HepG2 (cell line): ENCODE results near the gene DDAH1. TPM values are rescaled to one million over a fixed set of nuclear protein-coding genes. Genes with fewer than 3 reads are reported as not detected.

Experiments used
- ATAC-seq: fragments of 200-7000 bp; cut with Tn5 transposase; 3 replicates; pipeline ENCODE4 v1.9.1; 2020; ENCODE audit warnings: mild to moderate bottlenecking, moderate library complexity
- BruUV-seq: library from RNA; stranded (reverse); fragments of 400-500 nt; replicated peaks from 2 replicates; lab custom pipeline; 2021; lab: Mats Ljungman, UMichigan
- CTCF ChIA-PET: fragments of 300-600 bp; formaldehyde crosslinking; extraction: SDS; loops from one replicate; lab custom pipeline; 2021; ENCODE audit warnings: low total read pairs, inconsistent platforms, low intra/inter-chr PET ratio; lab: Yijun Ruan, JAX
- POLR2A ChIA-PET: fragments of 350-600 bp; sonication (Branson Sonifier 250); formaldehyde crosslinking; loops from one replicate; lab custom pipeline; 2020; ENCODE audit warnings: antibody characterized with exemption, inconsistent platforms; lab: Yijun Ruan, JAX
- DNase-seq: peaks from one replicate; pipeline ENCODE4 v3.0.0-alpha.2; 2015; ENCODE audit warnings: low spot score
- FAIRE-seq: peaks from 3 replicates; lab custom pipeline; 2011; peaks lifted over from hg19 to GRCh38; lab: Jason Lieb, UNC
- H2AFZ ChIP-seq: one replicate; pipeline ENCODE4 v1.6.1; 2011; ENCODE audit warnings: low read length, inconsistent platforms
- H3K27ac ChIP-seq: fragments of 300-600 bp; 3 replicates; pipeline ENCODE4 v1.8.0; 2011; ENCODE audit warnings: mixed run types, mild to moderate bottlenecking, mixed read lengths, low read length, inconsistent platforms; ENCODE audit not compliant: insufficient read depth; ENCODE audit errors: extremely low read length
- H3K27me3 ChIP-seq, 2 experiments: fragments of 200-600 bp in 1 of 2; 2 replicates in 1 of 2; 3 replicates in 1 of 2; pipeline versions ENCODE4 v1.6.0 to v1.8.0; 2011; ENCODE audit warnings: low read length in 2 of 2, mild to moderate bottlenecking in 2 of 2, moderate library complexity in 2 of 2, inconsistent platforms in 1 of 2; ENCODE audit not compliant: insufficient read depth in 2 of 2, control insufficient read depth in 1 of 2
- H3K36me3 ChIP-seq, 2 experiments: fragments of 200-600 bp in 1 of 2; replicated peaks in 1 of 2; 2 replicates in 1 of 2; 3 replicates in 1 of 2; pipeline versions ENCODE4 v1.5.1 to v1.8.0; 2011; ENCODE audit warnings: low read length in 2 of 2, inconsistent platforms in 1 of 2; ENCODE audit not compliant: insufficient read depth in 2 of 2, control insufficient read depth in 1 of 2
- H3K4me1 ChIP-seq: 2 replicates; pipeline ENCODE4 v1.5.1; 2012; ENCODE audit warnings: low read length, inconsistent platforms; ENCODE audit not compliant: insufficient read depth
- H3K4me2 ChIP-seq: 2 replicates; pipeline ENCODE4 v1.6.0; 2011; ENCODE audit warnings: low read depth, low read length, inconsistent platforms
- H3K4me3 ChIP-seq, 3 experiments: fragments of 200-600 bp in 1 of 3; sonication (generic), shearing (Covaris generic) in 1 of 3; replicated peaks in 1 of 3; 2 replicates each; pipeline ENCODE4 v1.5.1; 2011 to 2016; ENCODE audit warnings: low read length in 3 of 3, inconsistent platforms in 2 of 3, low read depth in 2 of 3, mild to moderate bottlenecking in 2 of 3, control low read depth in 1 of 3, mixed read lengths in 1 of 3; ENCODE audit not compliant: insufficient read depth in 1 of 3
- H3K79me2 ChIP-seq: one replicate; pipeline ENCODE4 v1.6.1; 2011; ENCODE audit warnings: low read length, inconsistent platforms; ENCODE audit not compliant: insufficient read depth
- H3K9ac ChIP-seq: 2 replicates; pipeline ENCODE4 v1.6.0; 2011; ENCODE audit warnings: mild to moderate bottlenecking, low read depth, low read length, inconsistent platforms; ENCODE audit not compliant: insufficient read depth
- H3K9me3 ChIP-seq: 2 replicates; pipeline ENCODE4 v1.5.1; 2012; ENCODE audit warnings: mild to moderate bottlenecking, low read length
- H4K20me1 ChIP-seq: 2 replicates; pipeline ENCODE4 v1.6.0; 2011; ENCODE audit warnings: inconsistent platforms, mild to moderate bottlenecking, low read length, moderate library complexity; ENCODE audit not compliant: insufficient read depth
- CCDC6 ChIP-seq: sonication (generic); formaldehyde crosslinking; IDR thresholded peaks from 2 replicates; pipeline ENCODE4 v1.8.1; 2022; ENCODE audit warnings: mild to moderate bottlenecking, missing genetic modification reagents, moderate library complexity
- CHCHD3 ChIP-seq: sonication (generic); formaldehyde crosslinking; IDR thresholded peaks from 2 replicates; pipeline ENCODE4 v1.8.0; 2022; ENCODE audit warnings: mild to moderate bottlenecking, missing genetic modification reagents, moderate library complexity
- FIP1L1 ChIP-seq: fragments of 200-400 bp; formaldehyde crosslinking; IDR thresholded peaks from 2 replicates; pipeline ENCODE4 v1.6.1; 2018; ENCODE audit warnings: low read depth, mild to moderate bottlenecking, low read length, moderate library complexity, borderline replicate concordance; ENCODE audit not compliant: insufficient read depth
- FOXA1 ChIP-seq, 2 experiments: fragments of 450-650 bp in 1 of 2; sonication (generic) in 1 of 2; formaldehyde crosslinking in 1 of 2; IDR thresholded peaks; 2 replicates each; pipeline versions ENCODE4 v1.4.0 to v1.6.1; 2016 to 2020; ENCODE audit warnings: missing genetic modification reagents in 1 of 2
- FOXA3 ChIP-seq: IDR thresholded peaks from 2 replicates; pipeline ENCODE4 v1.6.1; 2016; ENCODE audit warnings: missing genetic modification reagents, missing compliant biosample characterization
- MED13 ChIP-seq: sonication (generic); formaldehyde crosslinking; IDR thresholded peaks from 2 replicates; pipeline ENCODE4 v1.5.0; 2020; ENCODE audit warnings: missing genetic modification reagents
- RARG ChIP-seq: sonication (generic); formaldehyde crosslinking; IDR thresholded peaks from 2 replicates; pipeline ENCODE4 v1.4.0; 2020; ENCODE audit warnings: low read depth, mild to moderate bottlenecking, missing genetic modification reagents
- SIN3A ChIP-seq: IDR thresholded peaks from 2 replicates; pipeline ENCODE4 v1.6.1; 2011; ENCODE audit warnings: low read depth, mild to moderate bottlenecking, control low read depth, low read length, borderline replicate concordance
- SRSF1 ChIP-seq: fragments of 200-400 bp; formaldehyde crosslinking; optimal IDR thresholded peaks from 2 replicates; pipeline ENCODE3; 2017; ENCODE audit warnings: mild to moderate bottlenecking, low read depth, low read length, moderate library complexity
- STAG1 ChIP-seq: sonication (generic); formaldehyde crosslinking; IDR thresholded peaks from 2 replicates; pipeline ENCODE4 v1.4.0; 2020; ENCODE audit warnings: missing genetic modification reagents
- TEAD2 ChIP-seq: sonication (generic); formaldehyde crosslinking; IDR thresholded peaks from 2 replicates; pipeline ENCODE4 v1.9.0; 2021; ENCODE audit warnings: missing genetic modification reagents
- ZKSCAN8 ChIP-seq: IDR thresholded peaks from 2 replicates; pipeline ENCODE4 v1.6.1; 2016; ENCODE audit warnings: borderline replicate concordance, missing genetic modification reagents, missing compliant biosample characterization
- ZNF101 ChIP-seq: sonication (generic); formaldehyde crosslinking; IDR thresholded peaks from 2 replicates; pipeline ENCODE4 v1.4.0; 2020; ENCODE audit warnings: mild to moderate bottlenecking, low read depth, missing genetic modification reagents, borderline replicate concordance
- WGBS: methylation state at CpG from one replicate; pipeline ENCODE4 v1.1.6; 2017; ENCODE audit warnings: low lambda C conversion rate; 5-methylcytosine and 5-hydroxymethylcytosine counted together
- in situ Hi-C: cut with HindIII; loops from 2 replicates; pipeline ENCODE4 v1.10.0; 2017; ENCODE audit warnings: low pct_unique_long_range_greater_than_20kb; ENCODE audit not compliant: extremely low pct_ligation_motif_present
- intact Hi-C: fragments of 100-400 bp; cut with micrococcal nuclease; formaldehyde crosslinking; loops from one replicate; pipeline ENCODE4 v1.10.0; 2022; ENCODE audit not compliant: unreplicated experiment
- polyA plus RNA-seq, 8 experiments: library from polyadenylated mRNA; depleted of rRNA in 3 of 8; stranded (reverse) in 7 of 8; unstranded in 1 of 8; fragments of >200 nt; fragmentation: Illumina TruSeq in 4 of 8; extraction: Trizol in 4 of 8; gene quantifications; 2 replicates each; pipeline versions ENCODE4 v1.2.1 to v1.2.3, GENCODE V29; 2011 to 2016; ENCODE audit warnings: low read depth in 4 of 8, missing spikeins in 1 of 8, mixed read lengths in 1 of 8; ENCODE audit not compliant: insufficient read depth in 1 of 8
- total RNA-seq, 5 experiments: library from RNA; depleted of rRNA; stranded (reverse); fragments of >200 nt; fragmentation: Illumina TruSeq; extraction: Trizol; gene quantifications; 2 replicates each; pipeline ENCODE4 v1.2.3, GENCODE V29; 2016; ENCODE audit warnings: low read depth in 1 of 5
- TF ChIP-seq, protein P1 (sequence below): sonication (generic); formaldehyde crosslinking; IDR thresholded peaks from 2 replicates; pipeline ENCODE4 v1.4.0; 2020; ENCODE audit warnings: missing genetic modification reagents, borderline replicate concordance

Gene DDAH1
- total and polyA plus RNA-seq, 2 of the 13 experiments (the other 11 are each of a cell fraction or from before 2014, with no cell fraction given): 39.7 to 64.4 TPM

DNA sequence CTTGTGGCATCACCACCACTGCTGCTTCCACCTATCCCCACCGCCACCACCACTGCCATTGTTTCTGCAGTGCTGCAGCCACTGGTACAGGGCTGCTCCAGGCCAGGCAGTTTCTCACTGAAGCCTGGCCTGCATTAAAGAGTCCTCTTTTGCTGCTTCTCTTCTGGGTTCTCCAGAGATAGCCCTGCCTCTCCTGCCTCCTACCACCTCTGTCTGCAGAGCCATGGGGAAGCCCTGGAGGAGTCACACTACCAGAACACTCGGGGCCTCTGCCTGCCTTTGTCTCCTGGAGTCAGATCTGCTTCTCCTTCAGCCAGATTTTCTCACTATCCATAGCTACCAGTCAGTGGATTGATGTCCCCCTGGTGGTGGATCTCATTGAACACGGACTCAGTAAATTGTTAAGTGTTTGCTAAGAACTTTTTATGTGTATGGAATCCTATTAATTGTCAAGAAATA lies 37.7 kb upstream of the DDAH1 start (continued):
- TF ChIP-seq ZKSCAN8 (CRISPR knock-in tag): no peak
- TF ChIP-seq, protein P1, sequence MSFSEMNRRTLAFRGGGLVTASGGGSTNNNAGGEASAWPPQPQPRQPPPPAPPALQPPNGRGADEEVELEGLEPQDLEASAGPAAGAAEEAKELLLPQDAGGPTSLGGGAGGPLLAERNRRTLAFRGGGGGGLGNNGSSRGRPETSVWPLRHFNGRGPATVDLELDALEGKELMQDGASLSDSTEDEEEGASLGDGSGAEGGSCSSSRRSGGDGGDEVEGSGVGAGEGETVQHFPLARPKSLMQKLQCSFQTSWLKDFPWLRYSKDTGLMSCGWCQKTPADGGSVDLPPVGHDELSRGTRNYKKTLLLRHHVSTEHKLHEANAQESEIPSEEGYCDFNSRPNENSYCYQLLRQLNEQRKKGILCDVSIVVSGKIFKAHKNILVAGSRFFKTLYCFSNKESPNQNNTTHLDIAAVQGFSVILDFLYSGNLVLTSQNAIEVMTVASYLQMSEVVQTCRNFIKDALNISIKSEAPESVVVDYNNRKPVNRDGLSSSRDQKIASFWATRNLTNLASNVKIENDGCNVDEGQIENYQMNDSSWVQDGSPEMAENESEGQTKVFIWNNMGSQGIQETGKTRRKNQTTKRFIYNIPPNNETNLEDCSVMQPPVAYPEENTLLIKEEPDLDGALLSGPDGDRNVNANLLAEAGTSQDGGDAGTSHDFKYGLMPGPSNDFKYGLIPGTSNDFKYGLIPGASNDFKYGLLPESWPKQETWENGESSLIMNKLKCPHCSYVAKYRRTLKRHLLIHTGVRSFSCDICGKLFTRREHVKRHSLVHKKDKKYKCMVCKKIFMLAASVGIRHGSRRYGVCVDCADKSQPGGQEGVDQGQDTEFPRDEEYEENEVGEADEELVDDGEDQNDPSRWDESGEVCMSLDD (CRISPR knock-in tag): no peak
- no peak for TF ChIP-seq ZNF101
- TF ChIP-seq MED13 (CRISPR knock-in tag): no peak
- TF ChIP-seq STAG1 (CRISPR knock-in tag): peak; percentile 82
- no peak for TF ChIP-seq SRSF1
- TF ChIP-seq TEAD2 (CRISPR knock-in tag): no peak
- TF ChIP-seq CHCHD3: no peak
- 0 out of 2 replicates have a peak, but pooled peaks have one; percentile 43 for TF ChIP-seq CCDC6 (CRISPR knock-in tag)
- TF ChIP-seq FIP1L1: no peak
- TF ChIP-seq RARG (CRISPR knock-in tag): no peak

DNA sequence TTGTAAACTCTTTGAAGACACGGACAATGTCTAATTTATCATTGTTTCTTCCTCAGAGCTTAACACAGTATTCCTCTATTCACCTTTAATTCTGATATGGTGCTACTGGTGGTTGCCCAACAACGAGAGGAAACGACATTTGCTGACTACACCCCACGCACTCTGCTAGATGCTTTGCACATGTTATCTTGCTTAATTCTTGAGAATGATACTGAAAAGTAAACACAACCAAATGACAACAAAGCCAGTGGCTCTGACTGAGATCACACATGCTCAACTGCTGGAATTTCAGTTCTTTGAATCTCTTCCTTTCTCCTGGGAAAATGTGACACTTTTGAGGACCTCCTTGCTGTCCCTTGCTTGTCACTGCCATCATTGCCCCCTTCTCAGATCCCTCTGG lies 37.2 kb upstream of the DDAH1 start:
- Histone ChIP-seq H3K9me3 (no peaks in the 10 kb centered on the region), H3K27ac (no peak overlapping the region), H3K4me1 (peaks cover 18% of the 10 kb centered on the region), H3K4me2 (peak overlapping the region; percentile 85), H3K27me3 (no peaks in the 10 kb centered on the region), H4K20me1 (no peaks in the 10 kb centered on the region)
- peak; percentile 3 for DNase-seq
- in situ Hi-C loops: loop anchor here (5.0 kb wide), 1 partner anchor 195 kb away; no protein-coding TSS in a partner anchor
- intact Hi-C loops: loop anchor here (1.0 to 2.0 kb wide), 3 partner anchors 69 to 194 kb away; no protein-coding TSS in a partner anchor
- TF ChIP-seq SIN3A (no peak), FOXA1 (IDR thresholded peaks at IDR 0.05) (no peak), FOXA1 (CRISPR knock-in tag; IDR thresholded peaks at IDR 0.05) (0 out of 2 replicates have a peak, but pooled peaks have one; percentile 15), FOXA3 (CRISPR knock-in tag) (0 out of 2 replicates have a peak, but pooled peaks have one; percentile 14)
- TF ChIP-seq, all 625 proteins: peak for 2
- Histone ChIP-seq H3K36me3 (no peaks in the 10 kb centered on the region), H3K4me3 (peak overlapping the region; percentile 14 to 62 (median 30); a peak in 5 of 6 replicates), H3K9ac (no peak overlapping the region), H2AFZ (peak overlapping the region; percentile 9), H3K79me2 (no peaks in the 10 kb centered on the region)
- POLR2A ChIA-PET: interaction anchor here (1.0 kb wide), 2 partner anchors 38 to 194 kb away, joined by 4 to 6 read pairs; partner anchors contain the start of gene DDAH1
- FAIRE-seq: no peak
- peak; percentile 30 for ATAC-seq
- CTCF ChIA-PET: interaction anchor here (1.3 to 4.0 kb wide), 3 partner anchors 79 to 194 kb away, joined by 5 to 64 read pairs (median 6); no protein-coding TSS in a partner anchor
- no TSS peak for BruUV-seq
- WGBS: 3% methylated on average over 4 of the region's 4 CpGs
